Testis (tissue), 5 donors: ENCODE data around the gene CEP55. TPM values are rescaled to one million over a fixed set of nuclear protein-coding genes. Genes with fewer than 3 reads are reported as not detected.

Experiments used
- DNase-seq: peaks from one replicate; pipeline ENCODE4 v3.0.0-alpha.2; 2019
- H3K27ac ChIP-seq, 2 donors: fragments of 200-600 bp; sonication (generic); one replicate each; pipeline ENCODE4 v1.5.1; 2019
- H3K27me3 ChIP-seq: fragments of 200-600 bp; sonication (generic); one replicate; pipeline ENCODE4 v1.5.1; 2019
- H3K36me3 ChIP-seq: fragments of 200-600 bp; sonication (generic); one replicate; pipeline ENCODE4 v1.5.1; 2017; ENCODE audit warnings: low read depth; ENCODE audit errors: missing control alignments
- H3K4me1 ChIP-seq: fragments of 200-600 bp; sonication (generic); one replicate; pipeline ENCODE4 v1.5.1; 2019
- H3K4me3 ChIP-seq, 2 donors: fragments of 200-600 bp; sonication (generic); one replicate each; pipeline ENCODE4 v1.5.1; 2017 to 2019
- H3K9me3 ChIP-seq: fragments of 200-600 bp; sonication (generic); one replicate; pipeline ENCODE4 v1.5.1; 2017
- CTCF ChIP-seq, 3 experiments: fragments of 450-650 bp in 2 of 3; fragments of 200-600 bp in 1 of 3; sonication (generic) in 1 of 3; IDR thresholded peaks; one replicate each; pipeline ENCODE4 v1.5.1; 2016 to 2019; ENCODE audit warnings: antibody characterized with exemption in 3 of 3, mild to moderate bottlenecking in 2 of 3, moderate library complexity in 1 of 3
- POLR2A ChIP-seq: fragments of 450-650 bp; IDR thresholded peaks from one replicate; pipeline ENCODE4 v1.6.1; 2017; ENCODE audit warnings: antibody characterized with exemption, mild to moderate bottlenecking, moderate library complexity
- WGBS, 2 donors: methylation state at CpG; one replicate each; pipeline ENCODE4 v1.1.5; 2018; 5-methylcytosine and 5-hydroxymethylcytosine counted together
- intact Hi-C: fragments of 100-400 bp; cut with DNase I; formaldehyde crosslinking; loops from one replicate; pipeline ENCODE4 v1.15.1; 2023; ENCODE audit warnings: low total_unique reads
- long read RNA-seq, 2 donors: transcript quantifications; one replicate each; lab custom pipeline, GENCODE V29; 2026
- polyA plus RNA-seq: library from polyadenylated mRNA; stranded (reverse); fragments of 350-450 nt; fragmentation: Illumina TruSeq; extraction: RNeasy Lipid Tissue Mini Kit (QIAGEN cat#74804); gene quantifications from one replicate; pipeline ENCODE4 v1.2.3, GENCODE V29; 2014; ENCODE audit warnings: low read depth, low replicate concordance; ENCODE audit not compliant: insufficient read depth
- total RNA-seq, 2 donors: library from RNA; depleted of rRNA; stranded (reverse); fragments of >200 nt; gene quantifications; one replicate each; pipeline ENCODE4 v1.2.3, GENCODE V29; 2016

CEP55 gene
- total RNA-seq (10 to 100 TPM; 14.1 to 15.5 TPM), polyA plus RNA-seq (28.1 TPM)
- long read RNA-seq, donor 1, partial matches to known transcripts = 7 of 9 reads
- long read RNA-seq, donor 1, other reads (novel, unspliced or antisense) = 0 of 9 reads
- long read RNA-seq, donor 2, partial matches to known transcripts = 0 of 1 reads
- long read RNA-seq, donor 2, other reads (novel, unspliced or antisense) = 0 of 1 reads

- no peaks in the 10 kb centered on the region for H3K36me3 ChIP-seq
- peak within 1 kb of the TSS in 1 of 2 donors; percentile 61 for H3K27ac ChIP-seq
- DNase-seq = peak; percentile 97
- WGBS, 2 donors = 1% methylated on average over 29 to 66 of the region's 68 CpGs
- no peaks in the 10 kb centered on the region for H3K9me3 ChIP-seq
- intact Hi-C loops = no loop called here
- H3K4me1 ChIP-seq = no peaks in the 10 kb centered on the region
- no peaks in the 10 kb centered on the region for H3K27me3 ChIP-seq
- H3K4me3 ChIP-seq = peak within 1 kb of the TSS; percentile 57 to 66
- TF ChIP-seq CTCF (IDR thresholded peaks at IDR 0.05) (no peak), POLR2A (no peak)
Observed at GRCh38 chr10:93496322-93497041, at the start of gene CEP55. Gene CEP55 (plus strand): TSS chr10:93496612. CDS start chr10:93500052, 3,440 bp downstream.

GRCh38 chr10:93447019-93447418, 49.4 kb upstream of the CEP55 start:
- H3K4me1 ChIP-seq = no peaks in the 10 kb centered on the region
- no peak for DNase-seq
- 75 to 81% methylated on average over 6 of the region's 6 CpGs for WGBS, 2 donors
- no peaks in the 10 kb centered on the region for H3K36me3 ChIP-seq
- no peak for TF ChIP-seq POLR2A
- no peak for TF ChIP-seq CTCF (IDR thresholded peaks at IDR 0.05)
- no peaks in the 10 kb centered on the region for H3K9me3 ChIP-seq
- H3K27ac ChIP-seq = no peak overlapping the region
- H3K4me3 ChIP-seq = no peak overlapping the region
- H3K27me3 ChIP-seq = no peaks in the 10 kb centered on the region
- intact Hi-C loops = no loop called here

- Histone ChIP-seq H3K4me1 (no peaks in the 10 kb centered on the region), H3K27ac (no peak overlapping the region), H3K4me3 (no peak overlapping the region), H3K9me3 (no peaks in the 10 kb centered on the region), H3K36me3 (no peaks in the 10 kb centered on the region), H3K27me3 (no peaks in the 10 kb centered on the region)
- intact Hi-C loops = no loop called here
- WGBS, 2 donors = 58 to 80% methylated on average over 3 of the region's 3 CpGs
- DNase-seq = no peak
- no peak for TF ChIP-seq CTCF (IDR thresholded peaks at IDR 0.05)
- no peak for TF ChIP-seq POLR2A
Observed at GRCh38 chr10:93447970-93448369, 48.4 kb upstream of the CEP55 start.

- 75 to 77% methylated on average over 7 of the region's 7 CpGs for whole genome bisulfite sequencing, 2 donors
- Histone ChIP-seq H3K9me3 (no peaks in the 10 kb centered on the region), H3K4me3 (no peak overlapping the region), H3K36me3 (no peaks in the 10 kb centered on the region), H3K27me3 (no peaks in the 10 kb centered on the region), H3K4me1 (no peaks in the 10 kb centered on the region), H3K27ac (no peak overlapping the region)
- intact Hi-C loops = no loop called here
- no peak for DNase-seq
- TF ChIP-seq POLR2A (no peak), CTCF (IDR thresholded peaks at IDR 0.05) (no peak)
Observed at GRCh38 chr10:93451244-93451947, 45.0 kb upstream of the CEP55 start.
